ENCODE measurements around the gene PPP4R2.

DNA sequence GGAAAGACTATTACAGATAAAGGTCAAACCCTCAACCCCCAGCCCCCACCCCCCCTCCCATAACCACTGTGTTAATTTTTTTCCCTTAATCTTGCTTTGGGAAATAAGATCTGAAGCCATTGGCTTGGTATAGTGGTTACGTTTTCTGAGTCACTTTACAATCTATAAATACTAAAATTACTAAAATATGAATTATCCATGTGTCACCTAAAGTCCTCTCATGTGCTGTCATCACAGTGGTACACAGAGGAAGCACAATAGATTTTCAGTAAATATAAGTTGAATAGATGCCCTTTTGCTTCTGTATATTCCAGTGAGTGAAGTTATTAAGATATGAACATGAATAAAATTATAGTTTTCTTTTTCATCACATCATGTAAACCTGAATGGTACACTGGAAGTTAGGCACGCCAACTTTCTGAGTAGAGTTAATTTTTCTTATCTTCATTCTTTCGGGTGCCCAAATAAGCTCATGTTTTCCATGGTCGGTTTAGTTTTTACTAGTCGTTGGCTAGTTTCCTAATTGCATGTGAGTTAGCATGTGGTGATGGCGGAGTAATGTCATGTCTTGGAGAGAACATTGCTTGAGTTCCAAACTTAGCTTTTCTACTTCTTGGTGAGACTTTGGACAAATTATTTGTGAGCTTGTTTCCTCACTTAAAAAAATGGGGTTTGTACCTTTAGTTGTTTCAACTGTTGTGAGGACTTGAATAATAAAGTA is 11.5 kb downstream of the PPP4R2 start:
- TF ChIP-seq, protein P1, sequence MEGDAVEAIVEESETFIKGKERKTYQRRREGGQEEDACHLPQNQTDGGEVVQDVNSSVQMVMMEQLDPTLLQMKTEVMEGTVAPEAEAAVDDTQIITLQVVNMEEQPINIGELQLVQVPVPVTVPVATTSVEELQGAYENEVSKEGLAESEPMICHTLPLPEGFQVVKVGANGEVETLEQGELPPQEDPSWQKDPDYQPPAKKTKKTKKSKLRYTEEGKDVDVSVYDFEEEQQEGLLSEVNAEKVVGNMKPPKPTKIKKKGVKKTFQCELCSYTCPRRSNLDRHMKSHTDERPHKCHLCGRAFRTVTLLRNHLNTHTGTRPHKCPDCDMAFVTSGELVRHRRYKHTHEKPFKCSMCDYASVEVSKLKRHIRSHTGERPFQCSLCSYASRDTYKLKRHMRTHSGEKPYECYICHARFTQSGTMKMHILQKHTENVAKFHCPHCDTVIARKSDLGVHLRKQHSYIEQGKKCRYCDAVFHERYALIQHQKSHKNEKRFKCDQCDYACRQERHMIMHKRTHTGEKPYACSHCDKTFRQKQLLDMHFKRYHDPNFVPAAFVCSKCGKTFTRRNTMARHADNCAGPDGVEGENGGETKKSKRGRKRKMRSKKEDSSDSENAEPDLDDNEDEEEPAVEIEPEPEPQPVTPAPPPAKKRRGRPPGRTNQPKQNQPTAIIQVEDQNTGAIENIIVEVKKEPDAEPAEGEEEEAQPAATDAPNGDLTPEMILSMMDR (IDR thresholded peaks at IDR 0.05; ENCODE audit: control extremely low read depth in 1 of 3, insufficient read depth in 1 of 3, low read depth in 1 of 3, low read length in 3 of 3): no peak
- TF ChIP-seq POLR2A (IDR thresholded peaks at IDR 0.05; ENCODE audit: control extremely low read depth in 1 of 2, low read depth in 2 of 2, low read length in 2 of 2): no peak
- TF ChIP-seq TAF1 (IDR thresholded peaks at IDR 0.05; ENCODE audit: low read depth, low read length): no peak
- no peak for TF ChIP-seq RAD21 (IDR thresholded peaks at IDR 0.05 in 1 of 2, conservative IDR thresholded peaks at IDR 0.05 in 1 of 2; ENCODE audit: low read depth in 2 of 2, low read length in 2 of 2)
- TF ChIP-seq EP300 (IDR thresholded peaks at IDR 0.05; ENCODE audit: borderline replicate concordance in 1 of 2, low read depth in 2 of 2, low read length in 2 of 2): no peak
- no peak for TF ChIP-seq SAP30 (IDR thresholded peaks at IDR 0.05; ENCODE audit: insufficient read depth, insufficient replicate concordance, low read length)
- TF ChIP-seq EGR1 (IDR thresholded peaks at IDR 0.05; ENCODE audit: borderline replicate concordance, low read depth, low read length): no peak
- TF ChIP-seq POU5F1 (IDR thresholded peaks at IDR 0.05; ENCODE audit: low read depth, low read length): no peak
- no peak for TF ChIP-seq TEAD4 (IDR thresholded peaks at IDR 0.05; ENCODE audit: low read depth, low read length)

All from H1 (cell line).